Measurements from ENCODE around the gene INSC. TPM values are rescaled to one million over a fixed set of nuclear protein-coding genes. Genes with fewer than 3 reads are reported as not detected.

INSC gene
- total RNA-seq, 1 experiment from 2014 or later = not detected

GRCh38 chr11:15216678-15217077 lies 102.0 kb downstream of the INSC start:
- CTCF ChIA-PET = interaction anchor here (0.6 to 1.3 kb wide), 2 partner anchors 11 to 317 kb away, joined by 3 read pairs; no protein-coding TSS in a partner anchor
- intact Hi-C loops (cut with micrococcal nuclease; ENCODE audit: unreplicated experiment) = no loop called here
- peak; percentile 10 for DNase-seq
- BruUV-seq (replicated peaks) = no TSS peak
- Mint-ChIP-seq H3K27ac (ENCODE audit: unreplicated experiment) (no peak overlapping the region), H3K27me3 (ENCODE audit: unreplicated experiment) (no peaks in the 10 kb centered on the region), H3K4me1 (ENCODE audit: low read depth, unreplicated experiment) (peaks cover 8% of the 10 kb centered on the region), H3K4me3 (ENCODE audit: low read depth, unreplicated experiment) (no peak overlapping the region), H3K36me3 (ENCODE audit: insufficient read depth, unreplicated experiment) (no peaks in the 10 kb centered on the region), H3K9me3 (ENCODE audit: low read depth, unreplicated experiment) (no peaks in the 10 kb centered on the region)
- peak; percentile 31 for TF ChIP-seq CTCF (IDR thresholded peaks at IDR 0.05; ENCODE audit: unreplicated experiment)

- Mint-ChIP-seq H3K9me3 (ENCODE audit: low read depth, unreplicated experiment) (no peaks in the 10 kb centered on the region), H3K27ac (ENCODE audit: unreplicated experiment) (no peak overlapping the region), H3K36me3 (ENCODE audit: insufficient read depth, unreplicated experiment) (no peaks in the 10 kb centered on the region), H3K27me3 (ENCODE audit: unreplicated experiment) (no peaks in the 10 kb centered on the region), H3K4me3 (ENCODE audit: low read depth, unreplicated experiment) (no peak overlapping the region), H3K4me1 (ENCODE audit: low read depth, unreplicated experiment) (peaks cover 8% of the 10 kb centered on the region)
- TF ChIP-seq CTCF (IDR thresholded peaks at IDR 0.05; ENCODE audit: unreplicated experiment) = no peak
- intact Hi-C loops (cut with micrococcal nuclease; ENCODE audit: unreplicated experiment) = no loop called here
- DNase-seq = no peak
- BruUV-seq (replicated peaks) = no TSS peak
- CTCF ChIA-PET = no interaction called here
These were observed 102.7 kb downstream of the INSC start for GRCh38 chr11:15217416-15217815.

- no peak overlapping the region for H3K4me3 Mint-ChIP-seq (ENCODE audit: low read depth, unreplicated experiment)
- H3K36me3 Mint-ChIP-seq (ENCODE audit: insufficient read depth, unreplicated experiment) = no peaks in the 10 kb centered on the region
- no peak for TF ChIP-seq CTCF (IDR thresholded peaks at IDR 0.05; ENCODE audit: unreplicated experiment)
- no TSS peak for BruUV-seq (replicated peaks)
- intact Hi-C loops (cut with micrococcal nuclease; ENCODE audit: unreplicated experiment) = no loop called here
- H3K27ac Mint-ChIP-seq (ENCODE audit: unreplicated experiment) = no peak overlapping the region
- CTCF ChIA-PET = no interaction called here
- H3K27me3 Mint-ChIP-seq (ENCODE audit: unreplicated experiment) = peaks cover 37% of the 10 kb centered on the region
- DNase-seq = no peak
- H3K9me3 Mint-ChIP-seq (ENCODE audit: low read depth, unreplicated experiment) = no peaks in the 10 kb centered on the region
- no peaks in the 10 kb centered on the region for H3K4me1 Mint-ChIP-seq (ENCODE audit: low read depth, unreplicated experiment)
These were observed 108.1 kb downstream of the INSC start for GRCh38 chr11:15222777-15223176.

GRCh38 chr11:15223318-15223717 lies 108.6 kb downstream of the INSC start:
- Mint-ChIP-seq H3K27ac (ENCODE audit: unreplicated experiment) (no peak overlapping the region), H3K4me1 (ENCODE audit: low read depth, unreplicated experiment) (no peaks in the 10 kb centered on the region), H3K9me3 (ENCODE audit: low read depth, unreplicated experiment) (no peaks in the 10 kb centered on the region), H3K4me3 (ENCODE audit: low read depth, unreplicated experiment) (no peak overlapping the region), H3K36me3 (ENCODE audit: insufficient read depth, unreplicated experiment) (no peaks in the 10 kb centered on the region), H3K27me3 (ENCODE audit: unreplicated experiment) (peaks cover 37% of the 10 kb centered on the region)
- intact Hi-C loops (cut with micrococcal nuclease; ENCODE audit: unreplicated experiment) = no loop called here
- CTCF ChIA-PET = no interaction called here
- no peak for DNase-seq
- no TSS peak for BruUV-seq (replicated peaks)
- no peak for TF ChIP-seq CTCF (IDR thresholded peaks at IDR 0.05; ENCODE audit: unreplicated experiment)
